ENCODE data around the gene ALCAM.
"Not testable (repeated sequence)": the region's sequence is repeated elsewhere in the genome, so short reads cannot be mapped to it uniquely, and the experiment has no call there.

ALCAM gene

GRCh38 chr3:105356988-105357387 is 9.7 kb upstream of the ALCAM start:
- no peak for DNase-seq

GRCh38 chr3:105359098-105359762 is 7.5 kb upstream of the ALCAM start:
- no peak for DNase-seq

- no peak for DNase-seq
Observed at GRCh38 chr3:105360003-105360402, 6.7 kb upstream of the ALCAM start.

- no peak for DNase-seq
Observed at GRCh38 chr3:105362021-105362665, 4.6 kb upstream of the ALCAM start.

- DNase-seq = no peak
Observed at GRCh38 chr3:105364128-105364527, 2.6 kb upstream of the ALCAM start.

- no peak for DNase-seq
Observed at GRCh38 chr3:105365081-105365390, 1.7 kb upstream of the ALCAM start.

GRCh38 chr3:105365391-105366325 is 1.1 kb upstream of the ALCAM start:
- no peak for DNase-seq

GRCh38 chr3:105367063-105367405 is 325 bp downstream of the ALCAM start:
- no peak for DNase-seq

GRCh38 chr3:105367406-105368213 is 901 bp downstream of the ALCAM start:
- no peak for DNase-seq

- DNase-seq = no peak
Observed at GRCh38 chr3:105368566-105369499, 2.1 kb downstream of the ALCAM start.

- DNase-seq = no peak
Observed at GRCh38 chr3:105369500-105370371, 3.0 kb downstream of the ALCAM start.

- DNase-seq = no peak
Observed at GRCh38 chr3:105373383-105373782, 6.7 kb downstream of the ALCAM start.

GRCh38 chr3:105375750-105376511 is 9.2 kb downstream of the ALCAM start:
- no peak for DNase-seq

GRCh38 chr3:105377716-105378115 is 11.0 kb downstream of the ALCAM start:
- no peak for DNase-seq

- no peak for DNase-seq
Observed at GRCh38 chr3:105385179-105385578, 18.5 kb downstream of the ALCAM start.

GRCh38 chr3:105385819-105386508 is 19.3 kb downstream of the ALCAM start:
- no peak for DNase-seq

- no peak for DNase-seq
Observed at GRCh38 chr3:105387122-105387751, 20.5 kb downstream of the ALCAM start.

- no peak for DNase-seq
Observed at GRCh38 chr3:105388176-105388575, 21.5 kb downstream of the ALCAM start.

GRCh38 chr3:105389759-105390158 is 23.1 kb downstream of the ALCAM start:
- not testable (repeated sequence) for DNase-seq

Data from cerebellar nuclear complex (tissue), 1 donor.